Kidney capillary endothelial cell (primary cell): ENCODE measurements around the gene SEC61B.

Experiments used
- DNase-seq: peaks from one replicate; pipeline ENCODE4 v3.0.0-alpha.2; 2018; ENCODE audit warnings: low spot score

Gene SEC61B

GRCh38 chr9:99238331-99238730, 16.2 kb downstream of the SEC61B start:
- DNase-seq: no peak

GRCh38 chr9:99239341-99240060, 17.4 kb downstream of the SEC61B start:
- DNase-seq: no peak

- no peak for DNase-seq
Measured at GRCh38 chr9:99241106-99241505, 19.0 kb downstream of the SEC61B start.

- no peak for DNase-seq
Measured at GRCh38 chr9:99244344-99245260, 22.5 kb downstream of the SEC61B start.

- no peak for DNase-seq
Measured at GRCh38 chr9:99249619-99250018, 27.5 kb downstream of the SEC61B start.

GRCh38 chr9:99251157-99251556, 29.1 kb downstream of the SEC61B start:
- no peak for DNase-seq

- no peak for DNase-seq
Measured at GRCh38 chr9:99253134-99253533, 31.1 kb downstream of the SEC61B start.

GRCh38 chr9:99253772-99254431, 31.8 kb downstream of the SEC61B start:
- DNase-seq: no peak

GRCh38 chr9:99255651-99256050, 33.6 kb downstream of the SEC61B start:
- DNase-seq: no peak

GRCh38 chr9:99257723-99258389, 35.8 kb downstream of the SEC61B start:
- no peak for DNase-seq

- no peak for DNase-seq
Measured at GRCh38 chr9:99259231-99259918, 37.3 kb downstream of the SEC61B start.

GRCh38 chr9:99261923-99262322, 39.8 kb downstream of the SEC61B start:
- no peak for DNase-seq

- no peak for DNase-seq
Measured at GRCh38 chr9:99262949-99263418, 40.9 kb downstream of the SEC61B start.

GRCh38 chr9:99264070-99264680, 42.1 kb downstream of the SEC61B start:
- no peak for DNase-seq

- DNase-seq: no peak
Measured at GRCh38 chr9:99265691-99266090, 43.6 kb downstream of the SEC61B start.

GRCh38 chr9:99266255-99267023, 44.4 kb downstream of the SEC61B start:
- peak; percentile 60 for DNase-seq

- DNase-seq: peak; percentile 10
Measured at GRCh38 chr9:99269416-99269815, 47.3 kb downstream of the SEC61B start.

- DNase-seq: no peak
Measured at GRCh38 chr9:99270491-99270890, 48.4 kb downstream of the SEC61B start.

- DNase-seq: no peak
Measured at GRCh38 chr9:99272836-99273235, 50.8 kb downstream of the SEC61B start.

- no peak for DNase-seq
Measured at GRCh38 chr9:99274016-99274415, 51.9 kb downstream of the SEC61B start.
